Osteocyte (in vitro differentiated cells): ENCODE results near the gene NIP7. TPM values are rescaled to one million over a fixed set of nuclear protein-coding genes. Genes with fewer than 3 reads are reported as not detected.

Experiments used
- DNase-seq: peaks from one replicate; pipeline ENCODE4 v3.0.0; 2021; ENCODE audit warnings: mixed read lengths; ENCODE audit not compliant: unreplicated experiment; ENCODE audit errors: extremely low spot score
- H3K27ac Mint-ChIP-seq: one replicate; pipeline ENCODE4 v1.8.0; 2021; ENCODE audit warnings: mild to moderate bottlenecking, mixed read lengths; ENCODE audit not compliant: unreplicated experiment
- H3K27me3 Mint-ChIP-seq: one replicate; pipeline ENCODE4 v1.8.0; 2021; ENCODE audit warnings: mixed read lengths; ENCODE audit not compliant: unreplicated experiment
- H3K36me3 Mint-ChIP-seq: one replicate; pipeline ENCODE4 v1.8.0; 2021; ENCODE audit warnings: mixed read lengths; ENCODE audit not compliant: unreplicated experiment
- H3K4me1 Mint-ChIP-seq: one replicate; pipeline ENCODE4 v1.8.0; 2021; ENCODE audit warnings: mixed read lengths; ENCODE audit not compliant: unreplicated experiment
- H3K4me3 Mint-ChIP-seq: one replicate; pipeline ENCODE4 v1.8.0; 2021; ENCODE audit warnings: mild to moderate bottlenecking, moderate library complexity, mixed read lengths; ENCODE audit not compliant: unreplicated experiment
- H3K9me3 Mint-ChIP-seq: one replicate; pipeline ENCODE4 v1.8.0; 2021; ENCODE audit warnings: mixed read lengths; ENCODE audit not compliant: unreplicated experiment
- total RNA-seq: library from RNA; stranded (reverse); gene quantifications from 2 replicates; pipeline ENCODE4 v1.2.1, GENCODE V29; 2021
- TF ChIP-seq, protein P1 (sequence below): fragments of 200-600 bp; sonication (generic); IDR thresholded peaks from 2 replicates; pipeline ENCODE4 v1.5.0; 2021; ENCODE audit warnings: antibody characterized with exemption, mild to moderate bottlenecking, moderate library complexity

Gene NIP7
- total RNA-seq, 1 donor from 2014 or later = 21.1 TPM

DNA sequence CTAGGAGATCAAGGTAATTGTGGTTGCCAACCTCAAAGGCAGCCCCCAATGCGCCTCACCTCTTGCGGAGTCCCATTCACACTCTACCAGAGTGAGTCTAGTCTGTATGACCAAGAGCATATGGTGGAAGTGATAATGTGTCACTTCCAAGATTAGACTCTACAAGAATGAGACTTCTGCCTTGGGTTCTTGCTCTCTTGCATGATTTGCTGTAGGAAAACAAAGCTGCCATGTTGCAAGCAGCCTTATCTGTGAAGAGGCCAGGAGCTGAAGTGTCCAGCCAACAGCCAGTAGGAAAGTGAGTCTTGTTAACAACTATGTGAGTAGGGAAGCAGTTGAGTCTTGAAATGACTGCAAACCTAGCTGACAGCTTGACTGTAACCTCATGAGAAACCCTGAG, 42.8 kb downstream of the NIP7 start:
- Mint-ChIP-seq H3K4me1 (peaks cover 16% of the 10 kb centered on the region), H3K27ac (no peak overlapping the region), H3K9me3 (no peaks in the 10 kb centered on the region), H3K36me3 (peaks cover 40% of the 10 kb centered on the region), H3K4me3 (no peak overlapping the region), H3K27me3 (no peaks in the 10 kb centered on the region)
- no peak for DNase-seq
- TF ChIP-seq, protein P1, sequence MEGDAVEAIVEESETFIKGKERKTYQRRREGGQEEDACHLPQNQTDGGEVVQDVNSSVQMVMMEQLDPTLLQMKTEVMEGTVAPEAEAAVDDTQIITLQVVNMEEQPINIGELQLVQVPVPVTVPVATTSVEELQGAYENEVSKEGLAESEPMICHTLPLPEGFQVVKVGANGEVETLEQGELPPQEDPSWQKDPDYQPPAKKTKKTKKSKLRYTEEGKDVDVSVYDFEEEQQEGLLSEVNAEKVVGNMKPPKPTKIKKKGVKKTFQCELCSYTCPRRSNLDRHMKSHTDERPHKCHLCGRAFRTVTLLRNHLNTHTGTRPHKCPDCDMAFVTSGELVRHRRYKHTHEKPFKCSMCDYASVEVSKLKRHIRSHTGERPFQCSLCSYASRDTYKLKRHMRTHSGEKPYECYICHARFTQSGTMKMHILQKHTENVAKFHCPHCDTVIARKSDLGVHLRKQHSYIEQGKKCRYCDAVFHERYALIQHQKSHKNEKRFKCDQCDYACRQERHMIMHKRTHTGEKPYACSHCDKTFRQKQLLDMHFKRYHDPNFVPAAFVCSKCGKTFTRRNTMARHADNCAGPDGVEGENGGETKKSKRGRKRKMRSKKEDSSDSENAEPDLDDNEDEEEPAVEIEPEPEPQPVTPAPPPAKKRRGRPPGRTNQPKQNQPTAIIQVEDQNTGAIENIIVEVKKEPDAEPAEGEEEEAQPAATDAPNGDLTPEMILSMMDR = no peak

DNA sequence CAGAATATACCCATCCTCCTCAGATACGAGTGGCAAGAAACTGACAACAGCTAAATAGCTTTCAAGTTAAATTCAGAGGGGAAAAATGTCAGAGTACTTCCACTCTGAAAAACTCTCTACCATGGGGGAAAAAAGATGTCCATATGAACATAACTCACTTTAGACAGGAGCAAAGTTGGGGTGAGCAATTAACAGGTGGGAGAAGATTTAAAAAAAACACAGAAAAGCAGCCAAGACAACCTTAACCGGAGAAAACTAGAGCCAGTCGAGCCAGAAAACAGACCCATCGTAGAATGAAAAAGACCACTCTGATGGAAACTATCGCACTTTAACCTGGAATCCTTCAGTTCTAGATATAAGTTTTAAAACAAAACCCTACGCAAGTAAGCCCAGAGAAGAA, 45.4 kb downstream of the NIP7 start:
- Mint-ChIP-seq H3K27ac (peak overlapping the region; percentile 92), H3K4me1 (peaks cover 16% of the 10 kb centered on the region), H3K9me3 (no peaks in the 10 kb centered on the region), H3K27me3 (no peaks in the 10 kb centered on the region), H3K36me3 (peaks cover 21% of the 10 kb centered on the region), H3K4me3 (peak overlapping the region; percentile 84)
- TF ChIP-seq, protein P1 = no peak
- no peak for DNase-seq

DNA sequence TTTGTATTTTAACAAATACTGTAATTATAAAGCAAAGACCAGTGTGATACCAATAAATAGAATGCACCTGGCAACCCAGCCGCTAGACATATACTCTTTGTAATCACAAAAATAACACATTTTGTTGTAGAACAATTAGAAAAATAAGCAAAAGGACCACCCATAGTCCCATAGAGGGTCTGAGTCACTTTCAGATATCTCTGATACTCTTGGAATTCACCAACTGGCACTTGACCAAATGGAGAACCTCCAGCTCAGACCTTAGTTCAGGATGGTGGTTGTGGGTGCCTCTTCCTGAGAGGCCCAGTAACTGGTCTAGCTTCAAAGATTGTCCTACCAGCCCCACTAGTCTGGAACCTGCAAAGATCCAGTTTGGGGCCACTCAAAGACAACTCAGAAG, 47.0 kb downstream of the NIP7 start:
- TF ChIP-seq, protein P1 = no peak
- no peak for DNase-seq
- Mint-ChIP-seq H3K27me3 (no peaks in the 10 kb centered on the region), H3K27ac (peak overlapping the region; percentile 92), H3K4me3 (peak overlapping the region; percentile 97), H3K9me3 (no peaks in the 10 kb centered on the region), H3K4me1 (peaks cover 16% of the 10 kb centered on the region), H3K36me3 (peaks cover 18% of the 10 kb centered on the region)

Other genes starting within 250 kb of the NIP7 start
- gene HAS3, start 234.1 kb upstream of the NIP7 start, total RNA-seq = 0.89 and 1.6 TPM in 2 replicates
- gene CHTF8, start 207.2 kb upstream of the NIP7 start, total RNA-seq = 88.0 and 91.7 TPM in 2 replicates
- gene UTP4, start 207.1 kb upstream of the NIP7 start, total RNA-seq = 41.6 and 41.8 TPM in 2 replicates
- 39.6 and 45.6 TPM in 2 replicates for gene SNTB2, start 152.6 kb upstream of the NIP7 start, total RNA-seq
- gene VPS4A, start 28.4 kb upstream of the NIP7 start, total RNA-seq = 33.6 and 34.7 TPM in 2 replicates
- 11.8 and 12.6 TPM in 2 replicates for gene PDF, start 9.2 kb upstream of the NIP7 start, total RNA-seq
- gene COG8, start 208 bp upstream of the NIP7 start, total RNA-seq = 50.8 and 52.3 TPM in 2 replicates
- 0.40 and 0.94 TPM in 2 replicates for gene TMED6, start 12.0 kb downstream of the NIP7 start, total RNA-seq
- 33.5 and 43.7 TPM in 2 replicates for gene TERF2, start 46.2 kb downstream of the NIP7 start, total RNA-seq
- 69.8 and 74.2 TPM in 2 replicates for gene CYB5B, start 84.8 kb downstream of the NIP7 start, total RNA-seq
- gene NFAT5, start 226.2 kb downstream of the NIP7 start, total RNA-seq = 55.0 and 57.3 TPM in 2 replicates